ENCODE results near the gene VCAN. TPM values are rescaled to one million over a fixed set of nuclear protein-coding genes. Genes with fewer than 3 reads are reported as not detected.

Gene VCAN
- total RNA-seq, 2 experiments from 2014 or later, result 0.45 TPM; not detected in 1

DNA sequence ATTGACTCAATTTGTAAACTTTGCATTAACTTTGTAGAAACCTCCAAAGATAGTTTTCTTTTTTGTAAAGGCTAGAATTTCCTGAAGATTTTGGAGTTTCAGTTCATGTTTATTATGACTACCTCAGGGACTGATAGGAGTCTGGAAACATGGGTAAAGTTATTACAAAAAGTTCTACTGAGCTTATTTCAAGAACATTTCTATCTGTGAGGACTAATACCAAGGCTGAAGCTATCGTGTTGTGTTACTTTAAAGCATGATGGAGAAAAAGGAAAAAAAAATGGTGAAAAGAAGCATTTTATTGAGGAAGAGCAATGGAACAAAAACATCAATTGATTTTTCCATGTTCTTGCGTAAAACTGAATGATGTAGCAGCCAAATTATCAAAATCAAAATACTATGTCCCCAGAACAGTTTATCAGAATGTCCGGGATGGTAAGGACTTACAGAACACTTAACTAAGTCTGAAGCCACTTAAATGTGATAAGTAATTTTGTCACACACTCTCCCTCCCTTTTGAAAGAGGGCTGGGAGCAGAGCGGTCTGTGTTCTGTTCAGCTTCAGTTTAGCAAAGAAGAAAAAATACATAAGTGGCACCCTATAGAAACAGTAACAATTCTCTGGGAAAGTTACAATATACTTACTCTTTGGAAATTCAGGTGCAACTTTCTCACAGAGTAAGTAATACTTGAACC, 25.1 kb upstream of the VCAN start:
- peaks cover 6% of the 10 kb centered on the region for H3K27me3 Mint-ChIP-seq
- no peak overlapping the region for H3K27ac Mint-ChIP-seq
- DNase-seq (no peak), ATAC-seq (no peak)
- H3K4me3 Mint-ChIP-seq, result no peak overlapping the region
- H3K9me3 Mint-ChIP-seq (ENCODE audit: low read depth), result no peaks in the 10 kb centered on the region
- H3K36me3 Mint-ChIP-seq, result no peaks in the 10 kb centered on the region
- CTCF ChIA-PET, result interaction anchor here (1.1 kb wide), 1 partner anchor 35 kb away, joined by 3 read pairs; no protein-coding TSS in a partner anchor
- H3K4me1 Mint-ChIP-seq, result no peaks in the 10 kb centered on the region

DNA sequence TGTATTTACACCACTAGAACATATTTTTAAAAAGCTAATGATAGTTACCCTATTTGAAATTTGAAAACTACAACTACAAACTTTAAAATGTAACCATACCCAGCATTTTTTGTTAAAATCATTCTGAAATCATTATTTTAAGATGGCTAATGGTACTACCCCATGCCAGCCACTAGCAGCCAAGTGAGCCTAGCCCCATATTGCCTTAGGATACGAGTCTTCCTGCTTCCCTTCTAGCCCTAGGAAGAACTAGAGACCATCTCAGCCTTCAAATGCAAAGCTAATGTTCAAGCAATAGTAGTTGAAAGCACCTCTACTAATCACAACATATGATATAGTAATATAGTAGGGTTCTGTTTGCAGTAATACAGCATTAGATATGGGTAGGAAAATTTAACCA, 24.0 kb upstream of the VCAN start:
- Mint-ChIP-seq H3K4me1 (no peaks in the 10 kb centered on the region), H3K9me3 (ENCODE audit: low read depth) (no peaks in the 10 kb centered on the region), H3K4me3 (no peak overlapping the region), H3K27me3 (peaks cover 6% of the 10 kb centered on the region), H3K36me3 (no peaks in the 10 kb centered on the region), H3K27ac (no peak overlapping the region)
- CTCF ChIA-PET, result no interaction called here
- DNase-seq (no peak), ATAC-seq (no peak)

DNA sequence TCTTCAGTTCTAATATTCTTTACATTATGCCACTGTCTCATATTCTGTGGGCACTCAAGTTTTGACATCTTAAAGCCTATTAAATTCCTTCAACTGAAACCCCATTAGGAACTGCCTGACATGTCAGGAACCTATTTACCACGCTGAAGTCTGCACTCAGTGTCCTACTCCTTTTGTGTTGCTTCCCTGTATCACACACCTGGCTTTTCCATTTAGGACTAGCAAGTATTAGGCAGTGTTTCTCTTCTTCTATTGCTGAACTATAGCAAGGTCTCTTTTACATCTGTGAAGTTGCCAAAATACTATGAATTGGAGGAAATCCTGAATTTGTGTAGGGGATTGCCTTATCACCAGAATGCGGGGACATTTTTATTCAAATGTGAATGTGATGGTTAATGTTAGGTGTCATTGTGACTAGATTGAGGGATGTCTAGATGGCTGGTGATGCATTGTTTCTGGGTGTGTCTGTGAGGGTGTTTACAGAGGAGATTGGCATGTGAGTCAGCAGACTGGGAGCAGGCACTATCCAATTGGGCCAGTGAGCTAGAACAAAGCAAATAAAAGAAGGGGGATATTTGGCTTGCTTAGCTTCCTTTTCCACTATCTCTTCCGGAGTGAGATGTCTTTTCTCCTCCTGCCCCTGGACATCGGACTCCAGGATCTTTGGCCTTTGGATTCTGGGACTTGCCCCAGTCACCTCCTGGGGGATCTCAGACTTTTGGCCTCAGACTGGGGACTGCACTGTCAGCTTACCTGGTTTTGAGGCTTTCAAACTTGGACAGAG, 21.2 kb upstream of the VCAN start:
- ATAC-seq, result no peak
- H3K9me3 Mint-ChIP-seq (ENCODE audit: low read depth), result peaks cover 15% of the 10 kb centered on the region
- DNase-seq, result no peak
- no peaks in the 10 kb centered on the region for H3K4me1 Mint-ChIP-seq
- H3K4me3 Mint-ChIP-seq, result no peak overlapping the region
- H3K36me3 Mint-ChIP-seq, result peaks cover 2% of the 10 kb centered on the region
- H3K27ac Mint-ChIP-seq, result no peak overlapping the region
- CTCF ChIA-PET, result no interaction called here
- H3K27me3 Mint-ChIP-seq, result peaks cover 6% of the 10 kb centered on the region

DNA sequence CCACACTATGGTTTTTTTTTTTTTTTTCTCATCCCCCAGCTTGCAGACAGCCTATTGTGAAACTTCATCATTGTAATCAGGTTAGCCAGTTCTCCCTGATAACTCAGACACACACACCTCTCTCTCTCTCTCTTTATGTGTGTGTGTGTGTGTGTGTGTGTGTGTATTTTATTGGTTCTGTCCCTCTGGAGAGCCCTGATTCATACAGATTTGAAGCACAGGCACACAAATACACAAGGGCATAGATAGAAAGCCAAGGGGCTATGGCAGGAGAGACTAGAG, 20.6 kb upstream of the VCAN start:
- CTCF ChIA-PET, result no interaction called here
- H3K4me3 Mint-ChIP-seq, result no peak overlapping the region
- ATAC-seq, result no peak
- peaks cover 15% of the 10 kb centered on the region for H3K9me3 Mint-ChIP-seq (ENCODE audit: low read depth)
- no peak for DNase-seq
- H3K27ac Mint-ChIP-seq, result no peak overlapping the region
- H3K36me3 Mint-ChIP-seq, result peaks cover 2% of the 10 kb centered on the region
- H3K4me1 Mint-ChIP-seq, result no peaks in the 10 kb centered on the region
- H3K27me3 Mint-ChIP-seq, result peaks cover 6% of the 10 kb centered on the region

- Mint-ChIP-seq H3K4me3 (no peak overlapping the region), H3K36me3 (peaks cover 2% of the 10 kb centered on the region), H3K27me3 (peaks cover 3% of the 10 kb centered on the region), H3K9me3 (ENCODE audit: low read depth) (peaks cover 18% of the 10 kb centered on the region), H3K27ac (no peak overlapping the region), H3K4me1 (no peaks in the 10 kb centered on the region)
- no peak for ATAC-seq
- no peak for DNase-seq
- CTCF ChIA-PET, result no interaction called here
These were observed 19.6 kb upstream of the VCAN start for GRCh38 chr5:83451955-83452354.

DNA sequence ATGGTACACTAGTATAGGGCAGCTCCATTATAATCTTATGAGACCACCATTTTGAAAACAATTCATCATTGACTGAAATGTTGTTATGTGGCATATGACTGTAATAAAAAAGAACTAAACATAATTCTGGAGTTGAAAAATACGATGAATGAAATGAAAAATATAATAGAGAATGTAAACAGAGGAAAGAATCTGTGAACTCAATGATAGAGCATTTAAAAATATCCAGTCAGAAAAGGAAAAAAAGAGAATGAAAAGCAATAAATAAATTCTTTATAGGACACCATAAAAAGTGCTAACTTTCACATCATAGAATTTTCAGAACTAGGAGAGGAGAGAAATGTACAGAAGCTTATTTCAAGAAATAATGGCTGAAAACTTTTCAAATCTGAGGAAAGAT, 17.6 kb upstream of the VCAN start:
- ATAC-seq, result no peak
- H3K27ac Mint-ChIP-seq, result no peak overlapping the region

DNA sequence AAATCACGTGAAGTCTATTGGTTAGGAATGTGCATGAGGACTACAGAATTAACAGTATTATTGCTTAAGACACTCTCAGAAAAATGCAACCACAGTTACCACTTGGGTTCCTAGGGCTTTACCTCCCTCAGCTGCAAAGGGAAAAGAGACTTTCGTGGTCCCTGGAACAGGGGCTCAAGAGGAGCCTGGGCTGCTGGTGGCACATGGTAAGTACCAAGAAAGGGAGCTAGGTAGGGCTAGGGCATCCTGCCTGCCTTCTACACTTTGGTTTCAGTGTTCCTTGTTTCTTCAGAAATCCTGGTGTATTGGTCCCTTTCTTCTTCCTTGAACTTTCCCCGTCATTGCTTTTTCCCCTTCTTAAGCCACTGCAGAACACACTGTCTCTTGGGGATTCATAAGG, 7.3 kb upstream of the VCAN start:
- H3K27me3 Mint-ChIP-seq, result peaks cover 33% of the 10 kb centered on the region
- H3K9me3 Mint-ChIP-seq (ENCODE audit: low read depth), result peaks cover 4% of the 10 kb centered on the region
- ATAC-seq, result no peak
- CTCF ChIA-PET, result no interaction called here
- DNase-seq, result no peak
- no peaks in the 10 kb centered on the region for H3K36me3 Mint-ChIP-seq
- no peak overlapping the region for H3K4me3 Mint-ChIP-seq
- no peak overlapping the region for H3K27ac Mint-ChIP-seq
- no peaks in the 10 kb centered on the region for H3K4me1 Mint-ChIP-seq

More for the DNA sequence above, 17.6 kb upstream of the VCAN start:
- Mint-ChIP-seq H3K9me3 (ENCODE audit: low read depth) (peaks cover 18% of the 10 kb centered on the region), H3K36me3 (peaks cover 2% of the 10 kb centered on the region), H3K27me3 (no peaks in the 10 kb centered on the region), H3K4me1 (no peaks in the 10 kb centered on the region), H3K4me3 (no peak overlapping the region)
- DNase-seq, result no peak
- CTCF ChIA-PET, result no interaction called here

DNA sequence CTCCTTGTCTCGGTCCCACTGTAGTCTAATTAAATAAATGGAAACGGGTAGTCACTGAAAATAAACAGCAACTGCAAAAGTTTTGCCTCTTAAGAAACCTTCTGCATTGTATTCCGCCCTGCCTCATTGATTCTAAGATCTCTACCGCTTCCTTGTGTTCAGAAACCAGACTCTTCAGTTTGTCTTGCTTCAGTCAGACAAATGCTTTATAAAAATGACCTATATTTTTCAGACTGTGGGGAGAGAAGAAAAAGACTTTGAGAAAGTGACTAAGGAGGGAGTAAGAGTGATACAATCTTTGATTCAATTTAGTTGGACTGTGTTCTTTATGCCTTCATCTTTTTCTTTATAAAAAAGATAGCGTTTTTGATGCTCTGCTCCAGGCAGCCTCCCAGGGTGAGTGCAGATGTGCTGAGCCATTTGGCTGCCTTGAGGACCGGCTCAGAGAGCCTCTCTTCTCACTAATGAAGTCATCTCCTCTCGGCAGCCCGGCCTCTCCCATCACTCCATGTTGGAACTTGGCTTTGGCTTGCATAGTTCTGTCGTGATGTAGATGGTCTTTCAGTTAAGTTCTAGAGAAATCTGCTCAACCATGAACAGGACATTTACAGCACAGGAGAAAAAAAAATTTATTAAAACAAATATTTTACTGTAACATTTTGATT, 4.0 kb upstream of the VCAN start:
- ATAC-seq (no peak), DNase-seq (no peak)
- Mint-ChIP-seq H3K27me3 (peaks cover 65% of the 10 kb centered on the region), H3K4me1 (peaks cover 12% of the 10 kb centered on the region), H3K27ac (no peak overlapping the region), H3K36me3 (no peaks in the 10 kb centered on the region), H3K4me3 (no peak overlapping the region), H3K9me3 (ENCODE audit: low read depth) (peaks cover 4% of the 10 kb centered on the region)
- CTCF ChIA-PET, result interaction anchor here (0.8 kb wide), 1 partner anchor 13 kb away, joined by 3 read pairs; no protein-coding TSS in a partner anchor

GRCh38 chr5:83469075-83469474, 2.5 kb upstream of the VCAN start:
- no peak for ATAC-seq
- no peak overlapping the region for H3K4me3 Mint-ChIP-seq
- CTCF ChIA-PET, result no interaction called here

DNA sequence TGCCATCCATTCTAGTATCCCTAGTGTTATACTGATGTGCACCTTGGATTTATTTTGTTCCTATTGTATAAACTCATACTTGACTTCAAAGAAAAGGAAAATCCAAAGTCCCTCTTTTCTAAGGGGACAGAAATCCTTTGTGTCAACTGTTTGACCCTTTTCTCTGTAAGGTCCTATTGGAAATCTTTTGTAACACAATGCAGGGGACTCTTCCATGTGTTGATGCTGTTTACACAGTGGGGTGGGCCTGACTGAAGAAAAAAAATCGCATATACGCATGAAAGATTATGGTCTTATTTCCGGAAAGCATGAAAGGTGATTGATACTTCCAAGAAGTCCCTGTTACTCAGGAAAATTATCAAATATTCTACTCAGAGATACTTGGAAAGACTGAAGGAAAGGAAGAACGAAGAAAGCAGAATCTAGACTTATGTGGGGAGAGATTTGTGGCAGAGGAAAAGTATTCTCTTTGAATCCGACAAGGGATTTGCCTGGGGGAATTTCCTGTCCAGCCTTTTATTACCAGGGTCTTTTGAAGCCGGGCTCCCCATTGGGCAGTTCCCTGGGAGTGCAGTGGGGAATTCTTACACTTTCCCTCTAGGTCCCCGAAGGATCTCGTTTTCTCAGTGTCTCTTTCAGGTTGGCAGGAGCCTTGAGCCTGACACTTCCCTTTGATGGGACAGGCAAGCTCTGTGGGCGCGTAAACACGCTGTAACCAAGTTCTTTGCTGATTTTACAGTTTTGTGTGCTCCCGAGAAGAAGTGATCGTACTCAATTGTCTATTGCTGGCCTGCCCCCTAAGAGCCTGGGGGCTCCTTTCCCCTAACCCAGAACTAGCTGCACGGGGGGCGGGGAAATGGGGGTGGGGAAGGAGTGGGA, 779 bp upstream of the VCAN start:
- DNase-seq, result no peak
- H3K4me1 Mint-ChIP-seq, result peaks cover 31% of the 10 kb centered on the region
- CTCF ChIA-PET, result interaction anchor here (1.7 kb wide), 1 partner anchor 1119 kb away, joined by 3 read pairs; no protein-coding TSS in a partner anchor
- H3K4me3 Mint-ChIP-seq, result no peak overlapping the region
- no peak for ATAC-seq
- peaks cover 87% of the 10 kb centered on the region for H3K27me3 Mint-ChIP-seq
- H3K27ac Mint-ChIP-seq, result no peak overlapping the region
- H3K36me3 Mint-ChIP-seq, result no peaks in the 10 kb centered on the region
- no peaks in the 10 kb centered on the region for H3K9me3 Mint-ChIP-seq (ENCODE audit: low read depth)

More at GRCh38 chr5:83469075-83469474, 2.5 kb upstream of the VCAN start:
- Mint-ChIP-seq H3K36me3 (no peaks in the 10 kb centered on the region), H3K27ac (no peak overlapping the region), H3K9me3 (ENCODE audit: low read depth) (no peaks in the 10 kb centered on the region), H3K4me1 (peaks cover 23% of the 10 kb centered on the region), H3K27me3 (peaks cover 77% of the 10 kb centered on the region)
- no peak for DNase-seq

DNA sequence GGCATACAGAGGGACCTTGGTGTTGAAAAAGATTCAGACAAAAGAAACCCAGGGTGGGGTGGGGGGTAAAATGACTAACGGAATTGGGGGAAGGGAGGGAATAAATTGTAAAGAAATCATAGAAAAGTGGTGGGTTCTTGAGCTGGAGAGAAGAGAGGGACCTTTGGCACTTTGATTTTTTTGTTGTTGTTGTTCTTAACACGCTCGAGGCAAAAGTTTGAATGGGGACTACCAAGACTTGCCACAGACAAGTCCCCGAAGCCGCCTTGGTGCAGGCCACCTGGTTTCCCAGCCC, 616 bp downstream of the VCAN start:
- Mint-ChIP-seq H3K27ac (no peak overlapping the region), H3K36me3 (no peaks in the 10 kb centered on the region), H3K9me3 (ENCODE audit: low read depth) (no peaks in the 10 kb centered on the region), H3K4me1 (peaks cover 31% of the 10 kb centered on the region), H3K27me3 (peaks cover 85% of the 10 kb centered on the region), H3K4me3 (peak overlapping the region; percentile 54)
- no peak for DNase-seq
- ATAC-seq, result no peak
- CTCF ChIA-PET, result interaction anchor here (1.7 kb wide), 1 partner anchor 1120 kb away, joined by 3 read pairs; no protein-coding TSS in a partner anchor

DNA sequence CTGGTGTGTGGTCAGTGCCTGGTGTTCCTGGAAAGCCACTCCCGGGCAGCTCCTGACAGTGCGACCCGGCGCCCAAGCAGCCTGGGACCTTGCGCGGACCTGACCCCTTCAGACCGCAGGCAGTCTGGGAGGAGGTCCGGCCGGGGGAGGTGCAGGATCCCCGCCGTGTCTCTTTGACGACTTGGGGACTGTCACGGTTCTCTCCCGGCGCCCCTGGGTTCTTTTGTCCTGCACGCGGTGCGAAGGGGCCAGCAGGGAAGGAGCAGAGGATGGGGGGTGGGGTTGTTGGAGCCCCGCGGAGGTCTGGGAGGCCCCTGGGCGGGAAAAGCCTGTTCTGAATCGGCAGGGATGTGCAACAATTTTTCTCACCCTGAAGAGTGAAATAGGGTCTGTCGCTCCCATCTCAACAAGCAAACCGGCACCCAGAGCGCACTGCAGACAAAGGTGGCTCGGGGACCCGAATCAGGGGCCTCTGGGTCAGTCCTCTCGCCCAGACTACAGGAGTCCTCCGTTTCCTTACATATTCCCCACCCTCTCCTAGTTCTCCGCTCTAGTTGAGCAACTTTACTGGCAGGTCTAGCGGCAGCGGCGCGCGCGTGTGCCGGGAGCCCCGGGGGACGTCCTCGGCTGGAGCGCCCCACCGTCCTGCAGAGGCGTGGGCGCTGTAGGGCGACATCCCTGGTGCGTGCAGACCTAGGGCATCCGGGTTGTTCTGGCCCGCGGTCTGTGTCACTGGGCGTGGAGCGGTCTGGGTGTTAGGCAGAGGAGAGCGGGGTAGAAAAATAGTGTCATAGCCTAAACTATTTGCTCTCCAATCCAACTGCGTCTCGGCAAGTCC, 1.2 kb downstream of the VCAN start:
- DNase-seq (peak; percentile 58), ATAC-seq (peak; percentile 63)
- Mint-ChIP-seq H3K36me3 (no peaks in the 10 kb centered on the region), H3K4me3 (peak overlapping the region; percentile 67), H3K27me3 (peaks cover 80% of the 10 kb centered on the region), H3K27ac (no peak overlapping the region), H3K9me3 (ENCODE audit: low read depth) (no peaks in the 10 kb centered on the region), H3K4me1 (peaks cover 31% of the 10 kb centered on the region)
- CTCF ChIA-PET, result interaction anchor here (1.7 kb wide), 1 partner anchor 1121 kb away, joined by 3 read pairs; no protein-coding TSS in a partner anchor
